Calu3 (cell line): ENCODE results near the gene ORM1. TPM values are rescaled to one million over a fixed set of nuclear protein-coding genes. Genes with fewer than 3 reads are reported as not detected.

Source experiments
- BruUV-seq: library from RNA; stranded (reverse); fragments of 400-500 nt; replicated peaks from 2 replicates; lab custom pipeline; 2021; lab: Mats Ljungman, UMichigan
- CTCF ChIA-PET: fragments of 300-600 bp; sonication (Branson Sonifier 250); formaldehyde crosslinking; loops from one replicate; lab custom pipeline; 2022; ENCODE audit warnings: antibody characterized with exemption; lab: Charles Lee
- DNase-seq: peaks from one replicate; pipeline ENCODE4 v3.0.0; 2022
- H3K27ac Mint-ChIP-seq: one replicate; pipeline ENCODE4 v1.8.0; 2022; ENCODE audit warnings: mixed read lengths; ENCODE audit not compliant: unreplicated experiment
- H3K27me3 Mint-ChIP-seq: one replicate; pipeline ENCODE4 v1.8.0; 2022; ENCODE audit warnings: mixed read lengths; ENCODE audit not compliant: unreplicated experiment
- H3K36me3 Mint-ChIP-seq: one replicate; pipeline ENCODE4 v1.8.0; 2022; ENCODE audit warnings: mild to moderate bottlenecking, moderate library complexity, mixed read lengths; ENCODE audit not compliant: insufficient read depth, unreplicated experiment
- H3K4me1 Mint-ChIP-seq: one replicate; pipeline ENCODE4 v1.8.0; 2022; ENCODE audit warnings: mild to moderate bottlenecking, low read depth, mixed read lengths; ENCODE audit not compliant: unreplicated experiment
- H3K4me3 Mint-ChIP-seq: one replicate; pipeline ENCODE4 v1.8.0; 2022; ENCODE audit warnings: mild to moderate bottlenecking, low read depth, moderate library complexity, mixed read lengths; ENCODE audit not compliant: unreplicated experiment
- H3K9me3 Mint-ChIP-seq: one replicate; pipeline ENCODE4 v1.8.0; 2022; ENCODE audit warnings: low read depth, mixed read lengths; ENCODE audit not compliant: unreplicated experiment
- intact Hi-C: fragments of 100-400 bp; cut with micrococcal nuclease; formaldehyde crosslinking; loops from one replicate; pipeline ENCODE4 v1.10.0; 2022; ENCODE audit not compliant: unreplicated experiment
- total RNA-seq: library from RNA; stranded (reverse); gene quantifications from 2 replicates; pipeline ENCODE4 v1.2.3, GENCODE V29; 2022
- TF ChIP-seq, protein P1 (sequence below): fragments of 200-600 bp; IDR thresholded peaks from one replicate; pipeline ENCODE4 v1.8.0; 2022; ENCODE audit warnings: antibody characterized with exemption; ENCODE audit not compliant: unreplicated experiment

Gene ORM1
- total RNA-seq, 1 experiment from 2014 or later: not detected

DNA sequence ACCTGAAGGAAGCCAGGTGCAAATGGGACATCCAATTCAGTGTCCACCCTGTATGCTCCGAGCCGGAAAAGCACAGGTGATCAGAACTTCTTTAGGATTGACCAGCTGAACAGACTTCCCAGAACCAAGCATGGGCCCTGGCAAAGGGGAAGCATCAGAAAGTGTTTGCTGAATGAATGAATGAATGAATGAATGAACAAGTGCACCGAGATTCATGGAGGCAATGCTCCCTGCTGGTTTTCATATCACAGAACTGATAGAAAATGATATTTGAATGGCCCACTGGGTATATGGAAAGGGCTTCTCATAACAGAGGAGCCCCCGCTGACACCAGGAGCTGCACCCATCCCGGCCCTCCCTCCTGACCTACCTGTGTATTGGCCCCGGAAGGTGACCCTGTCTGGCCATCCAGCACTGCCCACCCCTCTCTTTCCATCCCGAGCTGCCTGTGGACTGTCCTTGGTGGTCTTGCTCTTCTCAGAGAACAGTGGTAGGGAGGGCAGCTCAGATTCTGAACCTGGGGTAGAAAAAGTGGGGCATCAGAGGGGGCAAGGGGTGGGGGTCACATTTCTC lies 22.7 kb downstream of the ORM1 start:
- intact Hi-C loops: no loop called here
- no TSS peak for BruUV-seq
- H3K27ac Mint-ChIP-seq: no peak overlapping the region
- peaks cover 21% of the 10 kb centered on the region for H3K4me1 Mint-ChIP-seq
- H3K4me3 Mint-ChIP-seq: no peak overlapping the region
- no peaks in the 10 kb centered on the region for H3K9me3 Mint-ChIP-seq
- TF ChIP-seq, protein P1, sequence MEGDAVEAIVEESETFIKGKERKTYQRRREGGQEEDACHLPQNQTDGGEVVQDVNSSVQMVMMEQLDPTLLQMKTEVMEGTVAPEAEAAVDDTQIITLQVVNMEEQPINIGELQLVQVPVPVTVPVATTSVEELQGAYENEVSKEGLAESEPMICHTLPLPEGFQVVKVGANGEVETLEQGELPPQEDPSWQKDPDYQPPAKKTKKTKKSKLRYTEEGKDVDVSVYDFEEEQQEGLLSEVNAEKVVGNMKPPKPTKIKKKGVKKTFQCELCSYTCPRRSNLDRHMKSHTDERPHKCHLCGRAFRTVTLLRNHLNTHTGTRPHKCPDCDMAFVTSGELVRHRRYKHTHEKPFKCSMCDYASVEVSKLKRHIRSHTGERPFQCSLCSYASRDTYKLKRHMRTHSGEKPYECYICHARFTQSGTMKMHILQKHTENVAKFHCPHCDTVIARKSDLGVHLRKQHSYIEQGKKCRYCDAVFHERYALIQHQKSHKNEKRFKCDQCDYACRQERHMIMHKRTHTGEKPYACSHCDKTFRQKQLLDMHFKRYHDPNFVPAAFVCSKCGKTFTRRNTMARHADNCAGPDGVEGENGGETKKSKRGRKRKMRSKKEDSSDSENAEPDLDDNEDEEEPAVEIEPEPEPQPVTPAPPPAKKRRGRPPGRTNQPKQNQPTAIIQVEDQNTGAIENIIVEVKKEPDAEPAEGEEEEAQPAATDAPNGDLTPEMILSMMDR: no peak
- peaks cover 8% of the 10 kb centered on the region for H3K36me3 Mint-ChIP-seq
- no peak for DNase-seq
- no peaks in the 10 kb centered on the region for H3K27me3 Mint-ChIP-seq
- CTCF ChIA-PET: interaction anchor here (0.6 kb wide), 1 partner anchor 28 kb away, joined by 4 read pairs; no protein-coding TSS in a partner anchor

DNA sequence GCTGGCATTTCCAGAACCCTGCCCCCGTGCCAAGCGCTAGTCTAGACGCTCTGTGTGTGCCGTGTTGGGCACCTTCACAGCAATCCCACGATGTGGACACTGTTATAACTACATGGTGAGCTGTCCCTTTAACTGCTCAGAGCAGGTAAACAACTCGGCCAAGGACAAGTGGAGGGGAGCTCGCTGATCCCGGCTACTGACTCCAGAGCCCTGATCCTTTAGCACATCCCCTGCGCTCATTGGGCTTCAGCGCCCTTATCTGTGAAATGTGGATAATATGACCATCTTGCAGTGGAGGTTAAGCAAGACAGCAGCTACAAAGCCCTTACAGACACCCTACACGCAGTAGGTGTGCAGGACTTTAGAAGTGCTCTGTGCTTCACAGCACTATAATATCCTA lies 23.2 kb downstream of the ORM1 start:
- peaks cover 21% of the 10 kb centered on the region for H3K4me1 Mint-ChIP-seq
- TF ChIP-seq, protein P1: no peak
- no TSS peak for BruUV-seq
- no peak overlapping the region for H3K4me3 Mint-ChIP-seq
- CTCF ChIA-PET: no interaction called here
- no peaks in the 10 kb centered on the region for H3K27me3 Mint-ChIP-seq
- H3K9me3 Mint-ChIP-seq: no peaks in the 10 kb centered on the region
- no peak for DNase-seq
- H3K36me3 Mint-ChIP-seq: peaks cover 8% of the 10 kb centered on the region
- intact Hi-C loops: no loop called here
- no peak overlapping the region for H3K27ac Mint-ChIP-seq

DNA sequence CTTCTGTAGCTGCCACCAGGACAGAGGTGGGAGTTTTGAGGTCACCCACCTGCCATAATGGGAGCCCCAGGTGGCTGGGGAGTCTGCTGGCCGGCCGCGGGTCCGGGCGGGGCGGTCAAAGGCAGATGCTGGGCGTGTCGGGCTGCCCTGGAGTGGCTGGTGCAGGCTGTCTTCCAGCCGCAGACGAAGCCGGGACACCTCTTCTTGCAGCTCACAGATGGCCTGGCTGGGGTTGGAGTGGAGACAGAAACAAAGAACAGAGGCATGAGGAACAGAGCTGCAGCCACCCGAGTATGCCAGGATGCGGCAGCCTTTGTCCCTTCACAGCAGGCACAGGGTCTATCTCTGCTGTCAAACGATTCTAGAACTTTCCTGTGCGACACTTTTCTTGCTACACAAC lies 24.8 kb downstream of the ORM1 start:
- Mint-ChIP-seq H3K36me3 (peaks cover 8% of the 10 kb centered on the region), H3K27ac (no peak overlapping the region), H3K4me3 (no peak overlapping the region), H3K9me3 (no peaks in the 10 kb centered on the region), H3K4me1 (peaks cover 21% of the 10 kb centered on the region), H3K27me3 (no peaks in the 10 kb centered on the region)
- CTCF ChIA-PET: no interaction called here
- DNase-seq: no peak
- TF ChIP-seq, protein P1: no peak
- intact Hi-C loops: no loop called here
- BruUV-seq: no TSS peak

DNA sequence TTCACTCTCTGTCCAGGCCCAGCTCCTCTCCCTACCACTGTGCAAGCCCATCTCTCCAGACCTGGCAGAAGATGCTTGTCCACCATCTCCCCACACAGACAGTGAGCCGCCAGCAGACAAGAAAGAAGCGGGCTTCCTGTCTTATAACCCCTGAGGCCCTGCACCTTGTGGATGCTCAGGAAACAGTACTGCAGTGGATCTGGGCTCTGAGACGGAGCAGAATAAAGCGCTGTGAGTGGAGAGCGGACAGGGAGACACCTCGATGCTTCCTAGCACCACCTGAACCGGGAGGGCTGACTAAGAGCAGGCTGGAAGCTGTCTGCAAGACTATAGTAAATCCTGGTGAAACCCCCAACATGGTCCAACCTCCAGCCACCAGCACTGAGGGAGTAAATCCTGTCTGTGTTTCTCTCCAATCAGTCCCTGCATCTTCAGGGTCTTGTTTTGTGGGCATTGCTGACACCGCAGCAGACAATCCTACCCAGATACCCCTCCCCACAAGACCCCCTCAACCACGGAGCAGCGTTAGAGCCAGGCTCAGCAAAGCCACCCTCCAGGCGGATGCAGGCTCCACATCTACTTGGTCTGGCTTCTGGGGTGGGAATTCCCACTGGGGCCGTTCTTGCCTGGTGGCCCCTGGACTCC lies 25.5 kb downstream of the ORM1 start:
- Mint-ChIP-seq H3K4me3 (no peak overlapping the region), H3K4me1 (peaks cover 21% of the 10 kb centered on the region), H3K27me3 (no peaks in the 10 kb centered on the region), H3K9me3 (no peaks in the 10 kb centered on the region), H3K27ac (peak overlapping the region; percentile 78), H3K36me3 (peaks cover 8% of the 10 kb centered on the region)
- TF ChIP-seq, protein P1: no peak
- intact Hi-C loops: no loop called here
- BruUV-seq: no TSS peak
- DNase-seq: no peak
- CTCF ChIA-PET: no interaction called here
